Measurements from ENCODE around the gene EPB42.

Gene EPB42

GRCh38 chr15:43219929-43220928, 589 bp downstream of the EPB42 start:
- H3K4me1 ChIP-seq (ENCODE audit: control insufficient read depth in 1 of 2, insufficient read depth in 2 of 2, low read length in 2 of 2) = no peaks in the 10 kb centered on the region
- peaks cover 4% of the 10 kb centered on the region for H3K27me3 ChIP-seq (ENCODE audit: low read depth, low read length)
- no peak overlapping the region for H3K27ac ChIP-seq (ENCODE audit: low read length)
- no peaks in the 10 kb centered on the region for H3K36me3 ChIP-seq (ENCODE audit: control insufficient read depth in 1 of 2, insufficient read depth in 2 of 2, low read length in 2 of 2)
- no peak overlapping the region for H3K4me3 ChIP-seq (ENCODE audit: low read depth in 1 of 2, low read length in 2 of 2)
- H3K9me3 ChIP-seq (ENCODE audit: control insufficient read depth in 1 of 2, low read length in 2 of 2) = no peaks in the 10 kb centered on the region

- Histone ChIP-seq H3K27me3 (ENCODE audit: low read depth, low read length) (peaks cover 4% of the 10 kb centered on the region), H3K4me1 (ENCODE audit: control insufficient read depth in 1 of 2, insufficient read depth in 2 of 2, low read length in 2 of 2) (no peaks in the 10 kb centered on the region), H3K27ac (ENCODE audit: low read length) (no peak overlapping the region), H3K4me3 (ENCODE audit: low read depth in 1 of 2, low read length in 2 of 2) (no peak overlapping the region), H3K36me3 (ENCODE audit: control insufficient read depth in 1 of 2, insufficient read depth in 2 of 2, low read length in 2 of 2) (no peaks in the 10 kb centered on the region), H3K9me3 (ENCODE audit: control insufficient read depth in 1 of 2, low read length in 2 of 2) (no peaks in the 10 kb centered on the region)
Measured at GRCh38 chr15:43218908-43219706, 1.7 kb downstream of the EPB42 start.

GRCh38 chr15:43215961-43216360, 4.9 kb downstream of the EPB42 start:
- Histone ChIP-seq H3K4me3 (ENCODE audit: low read depth in 1 of 2, low read length in 2 of 2) (no peak overlapping the region), H3K9me3 (ENCODE audit: control insufficient read depth in 1 of 2, low read length in 2 of 2) (no peaks in the 10 kb centered on the region), H3K27ac (ENCODE audit: low read length) (no peak overlapping the region), H3K36me3 (ENCODE audit: control insufficient read depth in 1 of 2, insufficient read depth in 2 of 2, low read length in 2 of 2) (no peaks in the 10 kb centered on the region), H3K4me1 (ENCODE audit: control insufficient read depth in 1 of 2, insufficient read depth in 2 of 2, low read length in 2 of 2) (no peaks in the 10 kb centered on the region), H3K27me3 (ENCODE audit: low read depth, low read length) (peaks cover 4% of the 10 kb centered on the region)

- no peaks in the 10 kb centered on the region for H3K4me1 ChIP-seq (ENCODE audit: control insufficient read depth in 1 of 2, insufficient read depth in 2 of 2, low read length in 2 of 2)
- H3K36me3 ChIP-seq (ENCODE audit: control insufficient read depth in 1 of 2, insufficient read depth in 2 of 2, low read length in 2 of 2) = no peaks in the 10 kb centered on the region
- no peak overlapping the region for H3K27ac ChIP-seq (ENCODE audit: low read length)
- H3K4me3 ChIP-seq (ENCODE audit: low read depth in 1 of 2, low read length in 2 of 2) = no peak overlapping the region
- H3K27me3 ChIP-seq (ENCODE audit: low read depth, low read length) = peaks cover 4% of the 10 kb centered on the region
- no peaks in the 10 kb centered on the region for H3K9me3 ChIP-seq (ENCODE audit: control insufficient read depth in 1 of 2, low read length in 2 of 2)
Measured at GRCh38 chr15:43214592-43215295, 6.1 kb downstream of the EPB42 start.

DNA sequence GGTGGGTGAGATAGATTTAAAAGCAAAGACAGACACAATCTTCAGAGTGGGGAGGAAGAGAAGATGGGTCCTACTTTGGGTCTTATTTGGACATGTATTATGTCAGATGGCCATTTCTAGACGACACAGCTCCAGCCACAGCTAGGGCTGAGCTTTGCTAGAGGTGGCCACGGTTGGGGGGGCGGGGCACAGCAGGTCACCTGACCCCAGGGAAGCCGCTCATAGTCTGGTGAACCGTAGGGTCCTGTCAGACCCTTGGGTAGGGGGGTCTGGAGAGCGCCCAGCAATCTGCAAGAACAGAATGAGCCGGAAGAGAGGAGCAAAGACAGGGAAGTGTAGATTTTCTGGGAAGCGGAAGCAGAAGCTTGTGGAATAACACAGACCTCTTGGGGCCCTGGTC, 6.6 kb downstream of the EPB42 start:
- Histone ChIP-seq H3K36me3 (ENCODE audit: control insufficient read depth in 1 of 2, insufficient read depth in 2 of 2, low read length in 2 of 2) (no peaks in the 10 kb centered on the region), H3K27ac (ENCODE audit: low read length) (no peak overlapping the region), H3K4me3 (ENCODE audit: low read depth in 1 of 2, low read length in 2 of 2) (no peak overlapping the region), H3K9me3 (ENCODE audit: control insufficient read depth in 1 of 2, low read length in 2 of 2) (no peaks in the 10 kb centered on the region), H3K27me3 (ENCODE audit: low read depth, low read length) (peaks cover 4% of the 10 kb centered on the region), H3K4me1 (ENCODE audit: control insufficient read depth in 1 of 2, insufficient read depth in 2 of 2, low read length in 2 of 2) (no peaks in the 10 kb centered on the region)

GRCh38 chr15:43213466-43213865, 7.4 kb downstream of the EPB42 start:
- Histone ChIP-seq H3K4me3 (ENCODE audit: low read depth in 1 of 2, low read length in 2 of 2) (no peak overlapping the region), H3K27me3 (ENCODE audit: low read depth, low read length) (peaks cover 4% of the 10 kb centered on the region)

GRCh38 chr15:43212951-43213350, 7.9 kb downstream of the EPB42 start:
- H3K9me3 ChIP-seq (ENCODE audit: control insufficient read depth in 1 of 2, low read length in 2 of 2) = no peaks in the 10 kb centered on the region
- H3K27me3 ChIP-seq (ENCODE audit: low read depth, low read length) = no peaks in the 10 kb centered on the region
- no peak overlapping the region for H3K27ac ChIP-seq (ENCODE audit: low read length)
- H3K4me3 ChIP-seq (ENCODE audit: low read depth in 1 of 2, low read length in 2 of 2) = no peak overlapping the region
- H3K4me1 ChIP-seq (ENCODE audit: control insufficient read depth in 1 of 2, insufficient read depth in 2 of 2, low read length in 2 of 2) = no peaks in the 10 kb centered on the region
- H3K36me3 ChIP-seq (ENCODE audit: control insufficient read depth in 1 of 2, insufficient read depth in 2 of 2, low read length in 2 of 2) = no peaks in the 10 kb centered on the region

More at GRCh38 chr15:43213466-43213865, 7.4 kb downstream of the EPB42 start:
- Histone ChIP-seq H3K9me3 (ENCODE audit: control insufficient read depth in 1 of 2, low read length in 2 of 2) (no peaks in the 10 kb centered on the region), H3K27ac (ENCODE audit: low read length) (no peak overlapping the region), H3K36me3 (ENCODE audit: control insufficient read depth in 1 of 2, insufficient read depth in 2 of 2, low read length in 2 of 2) (no peaks in the 10 kb centered on the region), H3K4me1 (ENCODE audit: control insufficient read depth in 1 of 2, insufficient read depth in 2 of 2, low read length in 2 of 2) (no peaks in the 10 kb centered on the region)

- no peaks in the 10 kb centered on the region for H3K27me3 ChIP-seq (ENCODE audit: low read depth, low read length)
- no peak overlapping the region for H3K4me3 ChIP-seq (ENCODE audit: low read depth in 1 of 2, low read length in 2 of 2)
Measured at GRCh38 chr15:43212299-43212698, 8.5 kb downstream of the EPB42 start.

DNA sequence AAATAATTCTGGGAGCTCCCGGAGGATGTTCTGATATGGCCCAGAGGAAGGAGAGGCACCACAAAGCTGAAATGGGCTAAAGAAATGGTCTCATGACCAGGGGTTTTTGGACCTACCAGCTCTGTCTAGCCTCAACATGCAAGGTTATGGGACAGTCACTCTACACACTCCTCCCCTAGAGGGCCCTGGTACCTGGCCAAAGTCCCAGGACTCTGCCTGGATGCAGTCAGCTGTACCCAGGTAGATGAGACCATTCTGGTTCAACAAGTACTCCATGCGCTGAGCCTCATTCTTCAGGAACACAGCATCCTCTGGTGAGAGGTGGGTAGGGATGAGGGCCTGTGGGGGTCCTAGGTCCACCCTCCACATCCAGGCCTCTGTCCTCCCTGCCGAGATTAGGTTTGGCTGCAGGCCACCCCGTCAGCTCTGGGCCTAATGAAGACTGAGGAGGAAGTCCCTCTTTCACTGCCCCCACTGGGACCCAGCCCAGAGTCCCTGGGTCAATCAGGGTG, 9.5 kb downstream of the EPB42 start:
- H3K27me3 ChIP-seq (ENCODE audit: low read depth, low read length) = no peaks in the 10 kb centered on the region
- H3K4me1 ChIP-seq (ENCODE audit: control insufficient read depth in 1 of 2, insufficient read depth in 2 of 2, low read length in 2 of 2) = no peaks in the 10 kb centered on the region
- no peaks in the 10 kb centered on the region for H3K9me3 ChIP-seq (ENCODE audit: control insufficient read depth in 1 of 2, low read length in 2 of 2)
- no peak overlapping the region for H3K4me3 ChIP-seq (ENCODE audit: low read depth in 1 of 2, low read length in 2 of 2)
- no peaks in the 10 kb centered on the region for H3K36me3 ChIP-seq (ENCODE audit: control insufficient read depth in 1 of 2, insufficient read depth in 2 of 2, low read length in 2 of 2)
- no peak overlapping the region for H3K27ac ChIP-seq (ENCODE audit: low read length)

More at GRCh38 chr15:43212299-43212698, 8.5 kb downstream of the EPB42 start:
- H3K9me3 ChIP-seq (ENCODE audit: control insufficient read depth in 1 of 2, low read length in 2 of 2) = no peaks in the 10 kb centered on the region
- no peak overlapping the region for H3K27ac ChIP-seq (ENCODE audit: low read length)
- H3K4me1 ChIP-seq (ENCODE audit: control insufficient read depth in 1 of 2, insufficient read depth in 2 of 2, low read length in 2 of 2) = no peaks in the 10 kb centered on the region
- no peaks in the 10 kb centered on the region for H3K36me3 ChIP-seq (ENCODE audit: control insufficient read depth in 1 of 2, insufficient read depth in 2 of 2, low read length in 2 of 2)

GRCh38 chr15:43210807-43211206, 10.0 kb downstream of the EPB42 start:
- no peaks in the 10 kb centered on the region for H3K4me1 ChIP-seq (ENCODE audit: control insufficient read depth in 1 of 2, insufficient read depth in 2 of 2, low read length in 2 of 2)
- no peak overlapping the region for H3K27ac ChIP-seq (ENCODE audit: low read length)
- no peaks in the 10 kb centered on the region for H3K27me3 ChIP-seq (ENCODE audit: low read depth, low read length)
- no peaks in the 10 kb centered on the region for H3K36me3 ChIP-seq (ENCODE audit: control insufficient read depth in 1 of 2, insufficient read depth in 2 of 2, low read length in 2 of 2)
- no peaks in the 10 kb centered on the region for H3K9me3 ChIP-seq (ENCODE audit: control insufficient read depth in 1 of 2, low read length in 2 of 2)
- no peak overlapping the region for H3K4me3 ChIP-seq (ENCODE audit: low read depth in 1 of 2, low read length in 2 of 2)
